CD4-positive, alpha-beta T cell treated with Interleukin-6 at 100 ng/mL for 8 hours (primary cell): ENCODE results near the gene ACOX2.

Source experiments
- DNase-seq: peaks from one replicate; pipeline ENCODE4 v3.0.0-alpha.2; 2020; ENCODE audit warnings: mixed read lengths, low spot score

ACOX2 gene

DNA sequence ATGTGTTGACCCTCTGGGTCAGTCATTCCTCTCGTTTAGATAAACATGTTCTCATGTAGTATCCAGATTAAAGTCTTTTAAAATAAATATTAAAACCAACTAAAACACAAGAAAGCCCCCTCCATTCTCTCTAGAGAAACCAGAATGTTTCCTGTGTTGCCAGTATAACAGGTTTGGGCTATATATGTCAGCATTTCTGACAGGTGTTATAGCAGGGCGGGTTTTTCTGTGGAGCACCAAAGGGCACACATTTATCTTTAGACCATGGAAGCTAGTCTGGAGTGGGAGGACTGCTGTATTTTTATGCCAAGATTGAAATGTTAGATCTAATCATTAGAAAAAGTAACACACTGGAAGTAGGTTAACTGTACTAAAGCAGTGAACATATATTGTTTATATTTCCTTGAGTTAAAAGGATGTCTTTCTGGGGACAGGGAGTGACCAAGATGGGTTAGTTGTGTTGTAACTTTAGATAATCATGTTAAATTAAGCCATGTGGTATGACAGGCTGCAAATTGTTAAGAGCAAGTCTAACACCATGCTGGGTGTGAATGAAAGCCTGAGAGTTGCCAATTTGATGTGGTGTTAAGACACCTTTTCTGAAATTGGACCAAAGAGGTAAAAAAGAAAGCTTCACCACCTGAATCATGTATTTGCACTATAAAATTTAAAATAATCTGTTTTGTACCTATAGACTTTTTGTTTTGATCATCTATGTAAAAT is 29.5 kb downstream of the ACOX2 start:
- no peak for DNase-seq

DNA sequence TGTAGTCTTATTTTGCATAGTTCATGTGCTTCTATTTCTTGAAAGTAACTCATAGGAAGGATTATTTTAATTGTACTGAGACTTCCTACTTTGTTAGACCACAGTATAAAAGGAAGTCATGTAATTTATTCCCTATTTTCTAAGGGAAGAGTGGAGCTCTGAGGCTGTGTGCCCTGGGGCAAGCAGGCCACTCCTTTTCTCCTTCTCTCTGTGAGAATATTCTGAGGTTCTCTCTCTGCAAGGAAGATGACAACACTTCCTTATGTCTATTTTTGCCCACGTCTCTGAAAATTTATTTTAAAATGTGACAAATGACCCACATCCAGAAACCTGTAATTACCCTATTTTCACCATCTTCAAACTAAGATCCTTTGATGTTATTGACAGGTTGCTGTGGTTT is 34.1 kb downstream of the ACOX2 start:
- DNase-seq = no peak

DNA sequence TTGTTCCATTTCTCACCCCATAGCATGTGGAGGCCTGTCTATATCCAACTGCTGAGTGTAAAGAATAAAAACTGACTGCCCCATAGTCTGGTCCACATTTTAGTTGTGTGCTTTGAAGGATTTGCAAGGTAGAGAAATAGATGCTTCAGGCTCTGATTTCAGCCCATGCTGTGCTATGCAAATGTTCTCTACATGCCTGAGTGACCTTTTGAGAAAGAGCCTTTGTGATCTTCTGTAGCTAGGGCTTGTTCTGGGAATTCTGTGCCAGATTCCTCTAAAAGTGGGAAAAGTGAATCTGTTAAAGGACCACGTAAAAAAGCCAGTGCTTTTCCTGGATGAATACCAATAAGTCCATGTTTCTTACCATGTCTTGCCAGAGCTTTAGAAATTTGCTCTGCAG is 39.9 kb downstream of the ACOX2 start:
- no peak for DNase-seq

DNA sequence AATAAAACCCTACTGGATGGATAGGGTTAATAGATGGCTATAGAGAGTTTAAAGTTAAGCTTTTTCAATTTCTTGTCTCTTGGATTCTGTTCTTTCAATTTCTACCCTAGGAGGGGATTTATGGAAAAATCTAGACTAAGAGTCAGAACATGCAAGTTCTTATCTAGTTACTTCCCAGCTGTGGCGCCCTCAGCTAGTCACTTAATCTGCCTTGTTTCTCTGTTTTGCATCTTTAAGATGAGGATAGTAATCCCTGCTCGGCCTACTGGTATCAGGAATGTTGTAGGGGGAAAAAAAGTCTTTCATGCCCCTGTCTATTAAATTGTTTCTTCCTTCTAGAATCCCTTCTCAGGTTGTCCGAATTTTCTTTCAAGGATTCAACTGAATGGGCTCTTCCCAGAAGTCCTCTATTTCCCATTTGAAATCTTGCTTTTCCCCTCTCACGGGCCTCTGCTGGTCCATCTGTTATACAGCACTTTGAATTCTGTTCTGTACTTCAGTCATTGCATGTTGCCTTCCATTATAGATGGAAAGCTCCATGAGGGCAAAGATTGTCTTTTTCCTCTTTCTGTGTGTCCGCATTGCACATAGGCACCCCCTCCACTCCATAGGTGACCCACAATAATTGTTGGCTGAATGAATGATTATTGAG is 40.7 kb downstream of the ACOX2 start:
- no peak for DNase-seq

DNA sequence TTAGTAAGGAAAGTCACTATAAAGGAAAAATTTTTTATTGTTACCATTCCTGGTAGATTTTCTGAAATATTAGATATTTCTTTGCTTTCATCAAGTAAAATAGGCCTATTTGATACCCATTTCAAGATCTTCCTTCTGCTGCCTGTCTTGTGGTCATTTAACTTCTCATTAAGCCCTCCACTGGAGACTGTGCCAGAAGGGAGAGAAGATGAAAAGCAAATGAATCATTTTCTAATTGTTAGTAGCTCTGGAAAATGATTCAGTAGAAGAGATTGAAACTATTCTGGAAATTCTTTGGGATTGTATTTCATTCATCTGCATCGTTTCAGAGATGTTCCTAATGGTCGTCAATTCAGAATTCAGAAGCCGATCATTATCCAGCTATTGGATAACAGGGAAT is 41.9 kb downstream of the ACOX2 start:
- DNase-seq = no peak

DNA sequence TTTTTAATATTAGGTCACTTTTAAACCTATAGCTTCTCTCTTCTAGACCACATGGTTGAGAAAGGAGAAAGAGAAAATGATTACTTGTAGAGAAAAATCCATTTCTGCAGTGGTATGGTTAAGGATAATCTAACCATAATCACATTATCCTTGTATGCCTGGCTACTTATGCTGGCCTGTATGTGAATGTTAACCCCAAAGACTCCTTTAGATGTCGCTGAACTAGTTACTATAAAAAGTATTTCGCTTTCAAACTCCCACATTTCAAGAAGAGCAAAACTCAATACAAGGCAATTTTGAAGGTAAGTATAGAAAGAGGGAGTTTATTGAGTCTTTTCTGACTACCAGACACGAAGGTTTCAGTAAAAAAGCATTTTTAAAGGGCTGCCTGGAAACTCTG is 42.9 kb downstream of the ACOX2 start:
- no peak for DNase-seq

DNA sequence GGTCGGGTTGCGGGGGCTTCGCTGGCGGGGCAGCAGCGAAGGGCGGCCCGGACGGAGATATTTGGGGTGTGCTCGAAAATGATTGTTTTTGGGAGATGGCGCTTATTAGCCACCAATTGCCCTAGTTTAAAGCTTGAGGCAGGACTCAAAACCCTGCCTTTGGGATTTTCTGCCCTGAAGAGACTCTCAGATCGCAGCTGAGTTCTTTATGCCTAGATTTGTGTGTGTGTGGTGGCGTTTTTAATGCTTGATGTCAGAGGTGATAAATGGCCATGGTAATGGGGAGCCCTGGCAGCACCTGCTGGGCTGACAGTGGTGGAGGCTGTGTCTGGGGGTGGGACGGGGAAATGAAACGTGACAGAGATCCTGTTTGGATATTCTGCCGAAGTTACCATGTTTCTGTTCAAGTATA is 44.5 kb downstream of the ACOX2 start:
- peak; percentile 17 for DNase-seq

DNA sequence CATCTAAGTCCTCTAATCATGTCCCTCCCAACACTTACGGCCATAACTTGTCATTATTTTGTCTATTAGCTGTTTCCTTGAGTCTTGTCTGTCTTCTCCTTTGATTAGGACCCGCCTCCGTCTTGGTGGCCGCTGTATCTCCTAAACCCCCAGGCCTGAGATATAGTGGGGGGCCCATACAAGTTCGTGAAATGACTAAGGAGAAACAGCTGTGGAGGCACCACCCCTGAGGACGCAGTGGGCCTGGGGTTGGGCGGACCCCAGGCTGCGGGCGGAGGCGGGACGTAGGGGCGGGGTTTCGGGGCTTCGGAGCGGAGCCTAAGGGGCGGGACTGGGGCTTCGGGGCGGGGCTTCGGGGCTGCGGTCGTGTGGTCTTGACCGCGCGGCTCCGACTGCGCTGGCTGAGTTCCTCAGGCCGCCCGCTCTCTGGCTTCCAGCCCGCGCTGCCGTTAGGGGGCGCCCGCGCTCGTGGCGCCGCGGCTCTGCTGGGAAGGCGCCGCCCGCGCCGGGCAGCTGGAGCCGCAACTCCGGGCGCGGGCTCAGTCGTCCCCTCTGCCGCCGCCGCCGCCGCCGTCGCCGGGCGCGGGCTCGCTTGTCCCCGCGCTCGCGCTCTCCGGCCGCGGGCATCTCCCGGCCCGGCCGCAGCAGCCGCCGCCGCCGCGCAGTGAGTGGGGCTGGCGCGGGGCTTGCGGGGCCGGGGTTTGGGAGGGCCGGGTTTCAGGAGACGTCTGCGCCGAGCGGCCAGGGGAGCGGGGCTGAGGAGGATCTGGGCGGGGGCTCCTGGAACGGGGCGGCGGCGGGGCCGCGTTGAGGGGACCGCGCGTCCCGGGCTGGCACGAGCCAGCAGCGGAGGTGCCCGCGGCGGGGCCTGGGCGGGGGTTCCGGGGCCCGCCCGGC is 45.2 kb downstream of the ACOX2 start, which contains the start of gene KCTD6:
KCTD6 (plus strand) TSS at position 591 of the 897 bp plus-strand sequence. CDS start 6,660 bp downstream, outside the sequence.
- DNase-seq = peak; percentile 88

DNA sequence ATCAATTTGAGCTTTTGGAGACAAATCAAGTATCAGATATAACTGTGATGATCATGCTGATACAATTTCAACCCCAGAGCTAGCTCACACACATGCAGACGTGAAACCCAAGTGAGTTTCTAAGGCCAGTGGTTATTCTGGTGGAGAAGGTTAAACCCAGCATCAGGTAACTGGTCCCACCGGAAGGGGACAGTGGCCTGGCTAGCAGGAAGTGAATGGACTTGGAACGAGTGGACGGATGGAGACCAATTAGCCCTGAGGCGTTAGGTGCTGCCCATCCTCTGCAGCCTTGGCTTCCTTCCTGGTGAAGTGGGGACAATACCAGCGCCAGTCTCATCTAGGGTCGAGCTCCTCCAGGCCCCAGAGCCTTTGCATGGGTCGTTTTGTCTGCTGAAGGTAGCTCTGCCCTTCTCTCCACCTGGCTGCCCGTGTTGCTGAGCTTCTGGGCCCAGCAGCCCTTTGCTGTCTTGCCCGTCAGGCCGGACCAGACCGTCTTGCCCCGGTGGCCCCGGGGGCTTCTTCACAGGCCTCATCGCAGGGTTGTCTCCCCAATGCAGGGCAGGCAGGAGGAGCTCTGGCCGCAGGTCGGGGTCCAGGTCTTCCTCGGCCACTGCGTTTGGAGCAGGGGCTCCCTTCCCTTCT is 46.0 kb downstream of the ACOX2 start:
- DNase-seq = no peak

DNA sequence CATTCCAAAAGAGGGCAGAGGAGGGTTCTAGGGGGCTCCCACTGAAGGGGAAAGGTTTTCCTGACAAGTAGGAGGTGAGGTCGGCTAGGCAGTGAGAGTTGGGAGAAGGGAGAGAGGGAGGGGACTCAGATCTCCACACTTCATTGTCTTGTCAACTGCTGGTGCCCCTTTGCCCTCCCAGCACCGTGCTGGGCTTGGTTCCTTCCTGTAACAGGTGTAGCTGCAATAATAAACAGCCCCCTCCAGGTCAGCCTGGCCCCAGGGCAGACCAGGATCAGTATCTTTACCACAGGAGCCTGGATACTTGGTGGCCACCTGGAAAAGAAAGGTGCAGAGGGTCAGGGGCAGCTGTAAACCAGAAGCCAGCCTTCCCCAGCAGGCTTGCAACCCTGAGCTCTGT is 48.0 kb downstream of the ACOX2 start:
- no peak for DNase-seq

DNA sequence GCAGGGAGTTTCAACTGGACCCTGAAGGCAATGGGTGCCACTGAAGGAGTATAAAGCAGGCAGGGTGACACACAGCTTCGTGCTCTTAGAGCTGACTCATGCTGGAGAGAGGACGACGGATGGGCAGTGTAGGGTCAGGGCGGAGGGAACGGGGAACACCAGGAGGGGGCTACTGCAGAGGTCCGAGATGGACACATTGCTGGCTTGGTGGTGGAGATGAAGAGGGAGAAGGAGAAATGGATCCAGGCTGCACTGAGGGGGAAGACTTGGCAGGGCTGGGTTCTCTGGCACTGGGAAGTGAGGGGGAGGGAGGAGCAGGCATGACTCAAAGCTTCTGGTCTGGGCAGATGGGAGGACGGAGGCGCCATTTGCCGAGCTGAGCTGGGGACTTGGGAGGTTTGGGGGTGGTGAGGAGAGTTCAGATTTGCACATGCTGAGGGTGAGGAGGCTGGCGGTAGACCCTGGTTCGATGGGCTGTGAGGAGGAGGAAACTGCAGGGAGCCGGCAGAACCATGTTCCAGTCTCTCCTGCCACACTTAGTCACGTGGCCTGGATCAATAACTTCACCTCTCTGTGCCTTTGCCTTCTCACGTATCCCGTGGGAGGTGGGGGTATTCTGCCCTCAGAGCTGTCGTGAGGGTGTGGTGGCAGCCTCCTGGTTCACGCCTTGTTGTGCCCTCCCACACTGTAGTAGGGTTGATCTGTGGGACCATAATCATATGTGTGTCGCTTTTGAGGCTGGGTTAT is 49.7 kb downstream of the ACOX2 start:
- DNase-seq = no peak

DNA sequence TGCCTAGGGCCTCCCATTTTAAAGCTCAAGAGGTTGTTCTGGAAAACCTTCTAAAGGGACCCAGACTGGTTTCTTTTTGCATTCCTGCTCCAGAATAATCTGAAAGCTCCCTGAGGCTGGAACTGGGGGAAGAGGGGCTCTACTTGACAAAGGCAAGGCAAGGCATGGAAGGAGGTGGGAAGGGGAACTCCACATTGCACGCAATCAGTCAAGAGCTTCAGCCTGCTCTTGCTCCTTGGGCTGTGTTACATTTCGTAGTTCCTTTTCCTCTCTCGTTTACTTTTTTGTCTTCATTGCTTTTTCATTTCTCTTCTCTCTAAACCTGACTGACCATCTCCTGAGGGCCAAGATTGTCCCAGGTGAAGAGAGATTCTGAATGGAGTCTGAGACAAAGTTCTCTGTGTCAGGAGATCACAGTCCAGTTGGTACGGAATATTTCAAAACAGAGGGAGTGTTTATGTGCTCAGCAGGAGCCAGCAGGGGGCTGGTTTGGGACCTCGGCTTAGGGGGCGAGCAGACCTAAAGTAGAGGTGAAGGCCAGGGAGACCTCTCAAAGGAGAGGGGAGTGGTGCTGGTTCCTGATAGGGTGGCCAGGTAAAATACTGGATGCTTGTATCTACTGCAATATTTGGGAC is 51.1 kb downstream of the ACOX2 start:
- DNase-seq = no peak

DNA sequence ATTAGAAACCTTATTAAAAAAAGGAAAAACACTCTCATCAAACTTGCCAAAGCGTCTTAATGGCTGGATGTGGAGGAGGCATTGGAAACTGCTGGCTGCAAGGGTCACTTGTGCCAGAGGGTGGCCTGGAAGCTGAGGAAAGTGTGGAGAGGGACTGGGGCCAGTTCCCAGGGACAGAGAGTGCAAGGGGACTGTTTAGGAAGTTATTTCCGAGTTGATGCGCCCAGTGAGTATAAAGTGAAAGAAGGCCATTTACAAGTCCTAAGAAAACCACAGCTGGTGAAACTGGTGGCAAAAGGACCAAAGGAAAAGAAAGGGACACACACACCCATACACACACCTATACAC is 52.3 kb downstream of the ACOX2 start:
- no peak for DNase-seq

DNA sequence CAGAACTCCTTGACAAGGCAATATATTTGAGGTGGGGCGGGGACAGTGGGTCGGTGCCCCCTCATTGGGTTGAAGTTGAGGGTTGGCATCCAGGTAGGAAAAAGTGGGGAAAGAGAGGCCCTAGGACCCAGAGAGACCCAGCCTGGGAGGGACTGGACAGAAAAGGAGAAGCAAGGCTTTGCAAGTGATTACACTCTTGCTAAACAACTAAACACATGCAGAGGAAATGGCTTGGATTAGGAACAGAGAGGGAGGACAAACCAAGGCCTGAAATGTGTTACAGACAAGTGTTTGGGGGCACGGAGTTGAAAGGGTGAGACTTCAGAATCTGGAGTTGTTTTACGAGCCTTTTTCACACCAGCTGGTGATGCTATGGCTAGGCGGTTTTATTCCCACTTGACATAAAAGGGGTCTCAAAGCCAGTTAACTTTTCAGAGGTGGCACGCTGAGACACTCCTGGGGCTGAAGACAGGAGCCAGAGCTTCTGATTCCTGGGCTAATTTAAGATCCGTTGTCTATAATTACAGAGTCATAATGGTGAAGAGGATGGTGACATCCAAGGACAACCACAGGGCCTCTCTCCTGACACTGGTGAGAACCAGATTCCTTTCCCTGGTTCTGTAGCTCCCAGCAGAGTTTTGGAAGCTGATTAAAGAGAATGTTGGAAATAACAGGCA is 52.8 kb downstream of the ACOX2 start:
- no peak for DNase-seq

DNA sequence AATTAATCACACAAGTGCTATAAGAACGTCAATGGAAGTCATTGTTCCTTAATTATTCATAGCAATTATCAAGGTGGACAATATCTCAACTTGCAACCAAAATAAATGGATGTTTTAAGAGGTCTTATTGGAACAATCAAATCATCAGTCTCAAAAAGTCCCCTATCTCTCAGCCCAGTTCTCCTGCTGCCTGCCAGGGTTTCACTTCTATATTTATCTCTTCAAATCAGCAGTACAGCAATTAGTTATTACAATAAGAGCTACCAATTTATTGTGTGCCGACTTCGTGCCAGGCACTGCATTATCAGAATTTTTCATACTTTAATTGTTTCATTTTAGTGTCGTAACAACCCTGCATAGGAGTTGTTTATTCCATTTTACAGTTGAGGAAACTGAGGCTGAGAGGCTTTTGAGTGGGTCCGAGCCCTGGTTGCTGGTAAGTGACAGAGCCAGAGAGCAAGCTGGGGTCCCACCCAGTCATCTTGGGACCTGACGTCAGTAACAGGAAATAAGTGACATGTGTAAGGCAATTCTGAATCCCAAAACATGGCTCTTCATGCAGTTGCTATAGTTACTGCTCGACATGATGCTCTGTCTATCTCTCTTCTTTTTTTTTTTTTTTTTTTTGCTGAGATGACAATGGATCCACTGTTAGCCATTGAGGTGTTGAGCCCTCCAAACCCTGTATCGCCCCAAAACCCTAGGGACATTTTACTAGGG is 53.9 kb downstream of the ACOX2 start:
- DNase-seq = no peak

DNA sequence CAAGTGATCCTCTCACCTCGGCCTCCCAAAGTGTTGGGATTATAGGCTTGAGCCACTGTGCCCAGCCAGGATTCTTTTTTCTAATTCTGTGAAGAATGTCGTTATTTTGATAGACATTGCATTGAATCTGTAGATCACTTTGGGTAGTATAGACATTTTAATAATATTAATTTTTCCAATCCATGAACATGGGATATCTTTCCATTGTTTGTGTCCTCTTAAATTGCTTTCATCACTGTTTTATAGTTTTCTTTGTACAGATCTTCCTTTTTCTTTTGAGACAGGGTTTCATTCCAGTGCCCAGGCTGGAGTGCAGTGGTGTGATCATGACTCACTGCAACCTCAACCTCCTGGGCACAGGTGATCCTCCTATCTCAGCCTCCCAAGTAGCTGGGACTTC is 56.7 kb downstream of the ACOX2 start:
- DNase-seq = no peak

DNA sequence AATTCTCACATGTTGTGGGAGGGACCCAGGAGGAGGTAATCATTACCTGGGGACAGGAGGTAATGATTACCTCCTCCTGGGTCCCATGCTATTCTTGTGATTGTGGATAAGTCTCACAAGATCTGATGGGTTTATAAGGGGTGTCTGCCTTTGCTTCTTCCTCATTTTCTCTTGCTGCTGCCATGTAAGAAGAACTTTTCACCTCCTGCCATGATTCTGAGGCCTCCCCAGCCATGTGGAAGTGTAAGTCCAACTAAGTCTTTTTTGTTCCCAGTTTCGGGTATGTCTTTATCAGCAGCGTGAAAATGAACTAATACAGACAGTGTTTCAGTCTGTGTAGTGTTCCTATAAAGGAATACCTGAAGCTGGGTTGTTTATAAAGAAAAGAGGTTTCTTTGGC is 58.2 kb downstream of the ACOX2 start:
- DNase-seq = no peak

DNA sequence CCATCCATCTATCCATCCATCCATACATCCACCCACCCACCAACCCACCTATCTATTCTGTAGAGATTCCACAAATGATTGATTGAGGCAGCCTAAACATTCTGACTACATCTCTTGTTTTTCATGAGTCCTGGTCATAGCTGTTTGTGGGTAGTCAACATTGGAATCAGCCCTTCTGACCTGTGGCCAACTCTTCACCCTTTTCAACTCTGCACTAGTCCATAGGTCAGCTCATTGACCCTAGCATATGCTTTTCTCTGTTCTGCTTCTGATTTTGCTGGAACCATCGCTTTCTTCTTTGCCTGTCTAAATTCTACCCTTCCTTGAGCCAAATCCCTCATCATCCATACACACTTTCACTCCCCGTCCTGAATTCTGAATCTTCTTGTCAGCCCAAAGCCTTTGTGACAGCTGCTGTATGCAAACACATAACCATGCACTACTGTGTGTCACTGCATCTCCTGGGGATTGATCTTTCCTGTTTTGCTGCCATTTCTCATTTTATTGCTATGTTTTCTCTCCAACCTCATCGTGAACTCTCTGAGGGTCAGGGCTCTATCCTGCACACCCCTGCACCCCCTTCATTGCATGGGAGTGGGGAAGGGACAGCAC is 61.9 kb downstream of the ACOX2 start:
- DNase-seq = no peak

DNA sequence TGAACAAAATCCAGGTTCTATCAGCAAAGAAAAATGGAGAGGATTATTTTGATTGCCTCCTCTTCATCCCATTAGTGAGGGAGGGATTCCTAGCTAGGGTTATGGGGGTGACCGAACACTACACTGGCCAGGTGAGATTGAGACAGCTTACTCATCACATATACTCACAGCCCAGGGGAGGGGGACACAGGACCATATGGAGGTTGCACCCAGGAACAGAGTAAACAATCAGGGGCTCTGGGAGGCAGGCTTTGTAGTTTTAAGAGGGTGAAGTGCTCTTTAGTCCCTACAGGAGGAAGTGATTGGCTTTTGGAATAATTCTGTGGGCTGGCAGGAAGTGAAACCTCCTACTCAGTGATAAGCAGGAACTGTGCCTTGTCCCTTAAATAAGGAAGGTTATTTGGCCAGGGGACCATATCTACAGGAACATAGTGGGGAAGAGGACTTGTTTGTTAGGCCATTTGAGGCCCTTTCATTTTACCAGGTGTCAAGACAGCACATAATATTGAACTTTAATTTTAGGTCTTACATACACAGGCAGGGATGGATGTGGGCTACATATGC is 62.6 kb downstream of the ACOX2 start:
- DNase-seq = no peak
